ENCODE data around the gene SCN4B.

- no peak for TF ChIP-seq CTCF (IDR thresholded peaks at IDR 0.05; ENCODE audit: control extremely low read depth in 1 of 3, insufficient read depth in 1 of 3, low read depth in 1 of 3, low read length in 3 of 3)
- no peak for TF ChIP-seq CHD2 (IDR thresholded peaks at IDR 0.05; ENCODE audit: low read length)
- no peak for TF ChIP-seq NRF1 (IDR thresholded peaks at IDR 0.05; ENCODE audit: low read depth, low read length)
- no peak for TF ChIP-seq BRCA1 (IDR thresholded peaks at IDR 0.05; ENCODE audit: low read depth, low read length)
- TF ChIP-seq POLR2A (IDR thresholded peaks at IDR 0.05; ENCODE audit: control extremely low read depth in 1 of 2, low read depth in 2 of 2, low read length in 2 of 2): no peak
- no peak for TF ChIP-seq USF2 (IDR thresholded peaks at IDR 0.05; ENCODE audit: low read length)
- TF ChIP-seq EZH2 (IDR thresholded peaks at IDR 0.05; ENCODE audit: low read depth, low read length, severe bottlenecking): no peak
- TF ChIP-seq MAX (IDR thresholded peaks at IDR 0.05): no peak
- TF ChIP-seq EP300 (IDR thresholded peaks at IDR 0.05; ENCODE audit: borderline replicate concordance in 1 of 2, low read depth in 2 of 2, low read length in 2 of 2): no peak
These were observed 49.8 kb downstream of the SCN4B start for GRCh38 chr11:118102721-118103261.

Measured in H1 (cell line).